GM18520 (cell line): Measurements from ENCODE around the gene PLCXD3.

Source experiments
- ATAC-seq: cut with Tn5 transposase; IDR thresholded peaks from one replicate; pipeline ENCODE4 v1.9.1; 2021; ENCODE audit not compliant: unreplicated experiment

PLCXD3 gene

DNA sequence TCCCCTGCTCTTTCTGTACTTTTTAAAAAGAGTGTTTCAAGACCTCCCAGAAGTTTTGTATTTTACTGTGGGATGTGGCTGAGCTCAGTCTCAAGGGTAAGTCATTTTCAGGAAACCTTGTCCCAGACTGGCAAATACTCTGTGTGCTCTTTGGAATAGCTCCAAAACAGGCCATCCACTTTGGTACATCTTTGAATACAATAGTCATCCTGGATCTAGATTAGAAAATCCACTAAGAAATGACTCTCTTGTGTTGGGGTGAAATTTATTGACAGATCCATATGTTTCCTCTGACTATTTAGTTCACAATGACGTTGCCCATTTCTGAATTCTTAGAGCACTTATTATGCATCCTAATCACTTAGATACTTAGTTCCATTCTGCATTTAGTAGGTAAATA lies 95.2 kb downstream of the PLCXD3 start:
- ATAC-seq: no peak

DNA sequence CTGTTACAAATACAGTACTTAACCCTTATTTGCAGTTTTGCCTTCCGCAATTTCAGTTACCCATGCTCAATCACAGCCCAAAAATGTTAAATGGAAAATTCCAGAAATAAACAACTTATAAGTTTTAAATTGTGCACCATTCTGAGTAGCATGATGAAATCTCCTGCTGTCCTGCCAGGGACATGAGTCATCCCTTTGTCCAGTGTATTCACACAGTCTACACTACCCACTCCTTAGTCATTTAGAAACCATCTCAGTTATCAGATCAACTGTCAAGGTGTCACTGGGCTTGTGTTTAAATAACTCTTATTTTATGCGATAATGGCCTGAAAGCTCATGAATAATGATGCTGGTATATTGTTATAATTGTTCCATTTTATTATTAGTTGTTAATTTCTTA lies 95.8 kb downstream of the PLCXD3 start:
- peak; percentile 60 for ATAC-seq

DNA sequence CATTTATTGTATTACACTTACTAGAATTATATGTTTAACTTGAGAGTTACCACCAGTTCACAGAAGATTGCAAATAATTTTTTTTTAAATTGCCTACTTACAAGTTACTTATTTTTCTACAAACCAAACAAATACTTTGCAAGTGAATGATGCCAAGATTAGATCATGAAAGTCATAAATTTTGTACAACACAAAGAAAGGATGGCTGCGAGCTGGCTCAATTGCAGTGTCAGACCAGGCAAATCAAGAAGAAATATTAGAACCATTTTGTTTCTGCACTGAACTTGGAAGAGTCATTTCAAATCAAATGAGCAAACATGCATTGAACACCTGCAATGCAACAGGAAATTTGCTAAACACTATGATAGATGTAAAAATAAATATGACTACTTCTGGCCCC lies 97.3 kb downstream of the PLCXD3 start:
- no peak for ATAC-seq

DNA sequence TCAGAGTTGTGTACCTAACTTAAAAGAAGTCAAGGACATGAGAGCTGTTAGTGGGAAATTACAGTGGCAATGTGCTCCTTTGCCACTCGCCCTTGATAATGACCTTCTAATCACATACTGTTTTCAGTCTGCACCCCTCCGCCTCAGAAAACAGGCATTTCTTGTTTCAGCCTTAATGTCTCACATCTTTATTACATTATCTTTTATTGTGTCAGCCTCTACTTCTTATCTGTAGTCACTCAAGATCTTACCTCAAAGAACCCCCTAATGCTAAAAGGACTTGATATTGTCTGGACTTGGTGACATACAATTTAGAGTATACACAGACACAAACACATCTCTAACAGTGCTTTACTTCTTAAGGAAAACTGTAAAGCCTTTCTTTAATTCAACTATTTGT lies 97.9 kb downstream of the PLCXD3 start:
- no peak for ATAC-seq

DNA sequence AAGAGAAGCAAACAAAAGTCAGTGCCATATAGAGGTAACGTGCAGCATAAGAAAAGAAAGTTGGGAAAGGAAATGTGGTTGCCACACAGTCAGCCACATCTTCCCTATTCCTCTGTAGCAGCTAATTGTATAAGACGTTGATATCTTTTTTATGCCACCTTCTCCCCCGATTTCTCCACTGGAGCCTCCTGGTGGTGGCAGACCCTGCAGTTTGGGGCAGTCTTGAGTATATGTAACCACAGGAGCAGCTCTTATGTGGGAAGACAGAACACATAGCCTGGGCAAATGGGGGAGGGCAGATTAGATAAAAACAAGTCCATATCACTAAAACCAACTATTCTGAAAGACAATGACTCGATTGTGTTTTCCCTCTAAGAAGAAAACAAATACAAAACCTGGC lies 99.7 kb downstream of the PLCXD3 start:
- ATAC-seq: no peak

DNA sequence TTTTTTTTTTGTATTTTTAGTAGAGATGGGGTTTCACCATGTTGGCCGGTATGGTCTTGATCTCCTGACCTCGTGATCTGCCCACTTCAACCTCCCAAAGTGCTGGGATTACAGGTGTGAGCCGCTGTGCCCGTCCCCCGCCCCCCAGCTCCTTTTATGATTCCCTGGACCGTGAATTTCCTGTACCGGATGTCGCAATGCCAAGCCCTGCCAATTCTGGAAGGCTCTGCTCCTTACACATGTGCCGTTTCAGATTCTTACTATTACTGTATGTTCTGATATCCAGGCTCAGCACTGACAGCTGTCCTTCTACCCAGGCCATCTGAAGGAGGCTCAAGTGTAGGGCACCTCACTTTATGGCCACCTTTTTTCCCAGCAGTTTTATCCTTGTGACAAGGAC lies 100.1 kb downstream of the PLCXD3 start:
- no peak for ATAC-seq

DNA sequence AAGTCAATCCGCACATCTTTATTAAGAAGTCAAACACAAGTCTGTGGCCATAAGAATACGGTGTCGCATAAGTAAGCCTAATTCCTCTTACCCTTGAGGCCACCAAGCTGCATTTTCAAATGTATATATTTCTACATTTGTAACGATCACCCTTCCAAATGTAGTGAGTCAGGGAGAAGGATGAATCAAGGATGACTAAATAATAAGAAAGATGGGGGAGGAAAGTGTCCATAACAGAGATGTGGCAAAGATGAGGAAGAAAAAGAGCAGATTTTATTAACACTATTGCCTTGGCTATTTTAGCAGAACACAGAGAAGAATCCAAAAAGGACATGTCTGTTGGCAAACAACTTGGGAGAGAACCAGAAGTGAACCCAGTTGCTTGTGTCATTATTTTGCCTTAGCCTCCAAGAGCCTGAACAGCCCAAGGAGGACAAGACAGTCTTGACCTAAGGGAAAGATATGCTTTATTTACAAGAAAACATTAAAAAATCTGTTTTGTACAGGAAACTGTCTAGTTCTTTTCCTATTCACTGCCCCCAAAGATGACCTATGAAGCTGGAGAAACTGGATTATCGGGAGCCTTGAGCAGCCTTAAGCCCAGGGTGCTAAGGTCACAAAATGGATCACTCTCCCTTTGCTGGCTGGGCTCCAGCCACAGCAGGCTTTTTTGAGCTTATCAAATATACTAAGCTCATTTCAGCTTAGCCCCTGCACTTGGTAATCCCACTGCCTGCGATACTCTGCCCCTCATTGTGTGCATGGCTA lies 101.5 kb downstream of the PLCXD3 start:
- ATAC-seq: no peak

DNA sequence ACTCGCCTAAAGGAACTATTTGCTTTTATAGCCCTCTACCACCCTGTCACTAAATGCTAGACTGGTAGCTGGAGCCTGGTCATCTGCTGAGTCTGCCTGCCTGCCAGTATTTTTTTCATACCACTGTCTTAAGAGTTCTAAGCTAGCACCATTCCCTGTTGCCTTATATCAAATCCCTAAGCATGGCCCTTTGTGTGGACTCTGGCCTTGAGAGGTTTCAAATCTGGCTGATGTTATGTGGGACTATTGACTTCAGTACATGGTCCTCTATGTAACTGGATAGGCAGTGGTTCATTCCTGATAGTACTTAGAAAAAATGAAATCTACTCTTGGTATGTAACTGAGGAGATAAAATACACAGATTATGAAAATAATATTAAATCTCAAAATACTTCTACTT lies 103.5 kb downstream of the PLCXD3 start:
- ATAC-seq: no peak

DNA sequence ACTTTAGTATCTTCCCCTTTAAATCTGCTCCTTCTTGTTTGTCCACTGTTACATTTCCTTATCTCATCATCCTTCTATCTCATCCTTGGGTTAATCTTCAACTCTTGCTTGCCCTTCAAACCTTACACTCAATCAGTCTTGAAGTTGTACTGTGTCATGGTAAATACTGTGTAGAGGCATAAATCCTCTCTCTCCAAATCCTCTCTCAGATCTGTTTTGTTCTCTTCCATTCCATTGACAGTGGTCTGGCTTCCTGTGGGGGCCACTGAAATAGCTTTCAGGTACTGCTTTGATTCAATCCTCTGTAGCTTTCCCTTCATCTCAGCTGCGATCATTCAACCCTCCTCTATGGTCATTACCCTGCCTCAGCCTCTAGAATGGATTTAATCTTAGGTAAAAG lies 104.0 kb downstream of the PLCXD3 start:
- no peak for ATAC-seq

DNA sequence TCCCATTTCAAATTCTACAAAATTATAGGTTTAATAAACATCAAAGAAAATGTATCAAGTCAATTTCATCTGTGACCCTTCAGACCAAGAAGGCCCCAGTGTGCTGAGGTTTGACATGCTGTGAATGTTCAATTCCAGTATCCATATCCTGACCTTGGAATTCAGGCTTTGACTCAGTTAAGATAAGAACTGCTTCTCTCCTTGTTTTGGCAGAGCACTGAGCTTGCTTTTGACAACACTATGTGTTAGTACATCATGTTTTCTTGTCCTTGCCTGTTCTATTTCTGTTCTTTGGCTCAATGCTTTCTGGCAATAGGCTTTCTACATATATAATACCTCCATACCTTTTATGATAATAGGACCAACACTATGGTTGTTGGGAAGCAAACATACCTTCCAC lies 105.6 kb downstream of the PLCXD3 start:
- no peak for ATAC-seq

DNA sequence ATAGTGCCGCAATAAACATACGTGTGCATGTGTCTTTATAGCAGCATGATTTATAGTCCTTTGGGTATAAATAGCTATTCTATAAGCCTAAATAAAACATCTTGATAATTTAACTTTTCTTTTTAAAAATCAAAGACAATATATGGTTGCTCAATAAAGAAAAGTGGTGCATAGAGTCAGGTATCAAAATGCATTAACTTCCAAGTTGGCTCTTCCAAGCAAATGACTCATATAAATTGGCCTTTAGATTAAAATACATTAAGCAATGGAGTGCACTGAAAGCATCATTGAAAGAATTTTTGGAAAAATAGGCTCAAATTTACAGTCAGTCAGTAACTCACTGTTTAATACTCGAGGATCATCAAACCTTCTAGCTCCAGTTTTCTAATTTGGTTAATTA lies 106.6 kb downstream of the PLCXD3 start:
- no peak for ATAC-seq

DNA sequence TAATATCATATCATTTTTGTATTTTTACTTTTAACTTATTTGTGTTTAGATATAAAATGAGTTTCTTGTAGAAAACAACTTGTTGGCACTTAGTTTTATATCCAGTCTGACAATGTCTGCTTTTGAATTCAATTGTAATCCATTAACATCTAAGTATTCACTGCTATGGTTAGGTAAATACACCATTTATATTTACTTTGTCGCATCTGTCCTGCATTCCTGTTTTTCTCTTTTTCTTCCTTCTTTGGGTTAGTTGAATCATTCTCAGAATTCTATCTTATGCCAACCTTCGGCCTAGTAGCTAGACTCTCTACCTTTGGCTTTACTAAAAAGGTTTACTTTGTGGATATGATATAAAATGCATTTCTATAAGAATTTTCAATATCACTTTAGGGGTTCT lies 107.6 kb downstream of the PLCXD3 start:
- ATAC-seq: no peak

DNA sequence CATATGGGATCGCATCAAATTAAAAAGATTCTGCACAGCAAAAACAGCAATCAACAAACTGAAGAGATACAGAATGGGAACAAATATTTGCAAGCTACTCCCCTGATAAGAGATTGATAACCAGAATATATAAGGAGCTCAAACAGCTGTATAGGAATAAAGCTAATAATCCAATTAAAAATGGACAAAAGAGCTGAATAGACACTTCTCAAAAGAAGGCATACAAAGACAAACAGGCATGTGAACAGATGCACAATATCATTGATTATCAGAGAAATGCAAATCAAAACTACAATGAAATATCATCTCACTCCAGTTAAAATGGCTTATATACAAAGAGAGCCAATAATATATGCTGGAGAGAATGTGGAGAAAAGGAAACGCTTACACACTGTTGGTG lies 110.6 kb downstream of the PLCXD3 start:
- ATAC-seq: no peak

DNA sequence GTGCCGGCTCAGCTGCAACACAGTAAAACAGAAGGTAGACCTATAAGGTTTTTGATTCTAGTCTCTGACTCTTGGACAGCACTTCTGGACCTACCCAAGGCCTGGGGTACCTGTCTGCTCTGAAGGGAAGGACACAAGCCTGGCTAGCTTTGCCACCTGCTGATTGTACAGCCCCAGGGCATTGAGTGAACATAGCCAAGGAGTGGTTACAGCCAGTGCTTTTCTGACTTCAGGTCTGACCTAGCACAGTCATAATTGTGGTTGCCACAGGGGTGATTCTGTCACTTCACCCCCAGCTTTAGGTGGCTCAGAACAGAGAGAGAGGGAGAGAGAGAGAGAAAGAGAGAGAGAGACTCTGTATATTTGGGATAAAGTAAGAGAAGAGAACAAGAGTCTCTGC lies 118.4 kb downstream of the PLCXD3 start:
- ATAC-seq: no peak

DNA sequence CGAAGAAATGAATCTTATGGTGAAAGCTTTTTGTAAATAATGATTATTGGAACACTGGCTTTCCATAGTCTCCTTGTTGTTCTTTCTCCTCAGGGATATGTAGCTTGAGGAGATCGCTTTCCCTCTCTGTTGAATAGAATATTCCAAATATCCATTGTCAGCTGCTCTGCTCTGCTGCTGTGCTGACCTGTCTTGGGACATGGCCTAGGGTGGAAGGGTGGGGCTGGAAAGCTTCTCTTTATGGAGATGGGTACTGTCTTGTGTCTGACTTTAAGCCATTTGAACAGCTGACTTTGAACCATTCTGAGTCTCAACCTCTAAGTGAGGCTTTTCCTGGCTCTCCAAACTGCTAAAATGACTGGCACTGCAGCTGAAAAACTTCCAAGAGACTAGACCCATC lies 135.8 kb downstream of the PLCXD3 start:
- no peak for ATAC-seq

DNA sequence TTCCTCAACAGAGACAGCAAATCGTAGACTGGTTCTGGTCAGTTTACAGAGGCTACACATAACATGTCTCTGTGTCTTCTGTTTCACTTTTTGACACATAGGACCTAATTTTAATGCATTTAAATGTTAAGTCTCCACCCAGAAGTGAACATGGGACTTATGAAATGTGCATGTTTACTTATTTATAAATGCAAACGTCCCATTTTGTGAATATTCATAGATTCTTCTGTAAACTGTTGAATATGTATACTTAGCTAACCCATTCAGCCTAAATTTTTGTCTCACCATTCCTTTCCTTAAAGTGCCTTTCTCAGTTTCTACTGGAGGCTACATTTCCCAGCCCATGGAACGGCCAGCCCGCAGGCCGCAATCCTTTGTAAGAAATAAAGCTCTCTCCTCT lies 137.2 kb downstream of the PLCXD3 start:
- ATAC-seq: no peak

DNA sequence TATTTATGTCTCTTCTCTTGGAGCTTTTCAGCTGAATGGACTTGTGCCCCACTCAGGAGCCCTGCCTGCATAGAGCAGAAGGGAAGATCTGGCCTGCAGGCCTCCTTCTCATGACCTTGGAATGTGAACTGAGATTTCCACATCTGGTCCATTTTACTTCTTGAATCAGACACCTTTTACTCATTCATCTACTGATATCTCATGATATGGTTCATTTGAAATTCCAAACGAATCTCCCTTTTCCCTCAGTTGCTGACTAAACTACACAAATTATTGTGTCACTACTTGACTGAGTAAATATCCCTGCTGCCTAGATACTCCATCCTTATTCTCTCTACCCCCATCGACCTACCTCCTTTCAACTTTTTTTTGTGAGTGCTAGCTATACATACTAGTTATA lies 138.7 kb downstream of the PLCXD3 start:
- no peak for ATAC-seq

DNA sequence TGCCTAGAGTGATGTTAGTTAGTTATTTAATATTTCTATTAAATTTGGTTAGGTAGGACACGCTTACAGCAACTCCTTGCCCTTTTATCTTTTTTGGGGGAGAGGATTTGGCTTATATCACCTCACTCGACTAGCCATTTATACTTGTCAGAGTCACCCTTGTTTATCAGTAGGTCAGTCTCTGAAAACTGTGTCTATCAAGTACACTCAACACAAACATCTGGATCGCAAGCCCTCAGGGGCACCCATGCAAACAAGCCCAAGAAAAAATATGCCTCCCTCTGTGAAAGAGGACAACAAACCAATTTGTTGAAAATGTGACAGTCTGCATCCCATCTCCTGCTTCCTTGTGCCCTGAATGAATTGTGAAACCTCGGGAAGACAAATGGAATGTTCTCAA lies 139.9 kb downstream of the PLCXD3 start:
- no peak for ATAC-seq

DNA sequence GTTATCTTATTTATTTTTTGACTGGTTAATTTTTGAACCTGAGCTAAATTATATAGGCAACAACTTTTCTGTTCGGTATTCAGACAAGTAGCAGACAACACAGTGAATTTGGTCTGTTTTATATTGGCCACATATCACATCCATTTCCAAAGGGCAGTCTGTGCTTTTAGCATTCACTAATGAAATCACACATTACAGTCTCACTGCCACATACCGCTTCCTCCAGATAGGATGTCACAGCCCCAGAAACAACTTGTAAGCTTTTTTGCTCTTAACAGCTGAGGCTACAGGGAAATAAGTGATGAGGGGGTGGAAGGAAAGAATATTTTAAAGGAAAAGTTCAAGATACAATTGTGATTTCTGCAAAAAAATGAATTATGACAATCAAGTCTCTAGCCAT lies 140.6 kb downstream of the PLCXD3 start:
- ATAC-seq: no peak

DNA sequence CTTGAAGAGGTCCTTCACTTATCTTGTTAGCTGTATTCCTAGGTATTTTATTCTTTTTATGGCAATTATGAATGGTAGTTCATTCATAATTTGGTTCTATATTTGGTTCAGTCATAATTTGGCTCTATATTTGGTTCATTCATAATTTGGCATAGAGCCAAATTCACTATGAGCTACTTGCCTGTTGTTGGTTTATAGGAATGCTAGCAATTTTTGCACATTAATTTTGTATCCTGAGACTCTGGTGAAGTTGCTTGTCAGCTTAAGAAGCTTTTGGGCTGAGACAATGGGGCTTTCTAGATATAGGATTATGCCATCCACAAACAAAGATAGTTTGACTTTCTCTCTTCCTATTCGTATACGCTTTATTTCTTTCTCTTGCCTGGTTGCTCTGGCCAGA lies 142.2 kb downstream of the PLCXD3 start:
- ATAC-seq: no peak

DNA sequence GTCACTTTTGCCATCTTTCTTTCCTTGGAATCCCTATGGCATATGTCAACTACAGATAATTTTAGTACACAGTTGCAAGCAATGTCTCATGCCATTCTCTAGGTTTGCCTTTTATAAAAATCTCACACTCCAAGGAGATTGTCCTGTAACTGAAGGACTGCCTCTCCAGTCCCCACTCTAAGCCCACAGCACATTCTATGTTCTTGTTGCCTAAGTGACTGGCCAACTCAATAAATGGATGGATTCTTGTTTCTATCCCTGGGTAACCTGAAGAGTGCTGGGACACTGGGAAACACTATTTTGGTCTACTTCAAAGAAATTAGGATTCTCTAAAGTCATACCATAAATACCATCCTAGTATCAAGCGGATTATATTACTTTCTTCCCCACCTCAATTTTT lies 145.0 kb downstream of the PLCXD3 start:
- no peak for ATAC-seq

DNA sequence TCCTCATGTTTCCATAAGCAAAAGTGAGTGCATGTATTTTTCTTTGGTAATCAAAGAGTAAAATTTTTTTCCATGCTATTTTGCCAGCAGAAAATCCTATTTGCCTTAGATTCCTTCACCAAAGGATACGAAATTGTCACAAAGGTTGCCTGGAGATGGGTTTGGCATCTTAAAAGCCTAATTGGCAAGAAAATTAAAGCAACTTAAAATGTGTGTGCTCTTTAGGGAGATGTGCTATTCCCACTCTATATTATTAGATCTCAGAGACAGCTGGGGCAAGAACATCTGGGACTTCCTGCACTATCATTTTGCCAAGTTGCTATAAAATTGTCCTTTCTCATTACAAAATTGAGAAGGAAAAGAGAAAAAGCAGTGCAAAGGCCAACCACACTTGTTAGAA lies 146.1 kb downstream of the PLCXD3 start:
- no peak for ATAC-seq

DNA sequence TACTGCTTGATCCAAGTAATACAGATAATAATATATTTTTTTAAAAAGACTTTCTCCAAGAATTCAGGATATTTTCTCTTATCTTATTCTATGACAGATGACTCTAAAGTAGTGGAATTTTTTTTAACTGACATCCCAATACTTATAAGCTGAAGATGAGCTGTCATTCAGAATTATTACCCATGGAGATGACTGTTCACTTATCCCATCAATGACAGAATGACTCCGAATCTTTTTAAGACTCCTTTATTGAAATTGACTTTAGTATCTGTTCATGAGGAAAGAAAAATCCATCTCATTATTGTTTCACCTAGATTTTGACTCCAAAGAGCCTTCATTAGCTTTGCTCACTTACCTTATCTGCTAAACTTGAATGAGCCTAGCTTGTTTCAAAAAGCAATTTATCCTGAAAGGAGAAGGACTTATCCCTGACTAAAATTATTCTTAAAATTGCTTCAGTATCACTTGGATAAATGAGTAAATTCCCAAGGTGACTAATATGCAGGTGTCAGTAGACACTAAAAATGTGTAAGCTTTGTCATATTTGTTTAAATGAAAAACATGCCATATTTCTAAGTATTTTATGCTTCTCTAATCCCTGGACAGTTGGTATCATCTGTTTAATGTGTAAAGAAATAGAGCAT lies 146.9 kb downstream of the PLCXD3 start:
- ATAC-seq: no peak
